Stimulated activated CD4-positive, alpha-beta T cell treated with anti-CD3 and anti-CD28 coated beads, Interleukin-15, amount 100 ng/mL, for 48 hours (primary cell): ENCODE data around the gene CYB561D2.
"Not testable (repeated sequence)": the region's sequence is repeated elsewhere in the genome, so short reads cannot be mapped to it uniquely, and the experiment has no call there.

ENCODE experiments used
- DNase-seq, 2 donors: peaks; one replicate each; pipeline ENCODE4 v3.0.0-alpha.2; 2020; ENCODE audit warnings: low read depth in 2 of 2

CYB561D2 gene, protein sequence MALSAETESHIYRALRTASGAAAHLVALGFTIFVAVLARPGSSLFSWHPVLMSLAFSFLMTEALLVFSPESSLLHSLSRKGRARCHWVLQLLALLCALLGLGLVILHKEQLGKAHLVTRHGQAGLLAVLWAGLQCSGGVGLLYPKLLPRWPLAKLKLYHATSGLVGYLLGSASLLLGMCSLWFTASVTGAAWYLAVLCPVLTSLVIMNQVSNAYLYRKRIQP

DNA sequence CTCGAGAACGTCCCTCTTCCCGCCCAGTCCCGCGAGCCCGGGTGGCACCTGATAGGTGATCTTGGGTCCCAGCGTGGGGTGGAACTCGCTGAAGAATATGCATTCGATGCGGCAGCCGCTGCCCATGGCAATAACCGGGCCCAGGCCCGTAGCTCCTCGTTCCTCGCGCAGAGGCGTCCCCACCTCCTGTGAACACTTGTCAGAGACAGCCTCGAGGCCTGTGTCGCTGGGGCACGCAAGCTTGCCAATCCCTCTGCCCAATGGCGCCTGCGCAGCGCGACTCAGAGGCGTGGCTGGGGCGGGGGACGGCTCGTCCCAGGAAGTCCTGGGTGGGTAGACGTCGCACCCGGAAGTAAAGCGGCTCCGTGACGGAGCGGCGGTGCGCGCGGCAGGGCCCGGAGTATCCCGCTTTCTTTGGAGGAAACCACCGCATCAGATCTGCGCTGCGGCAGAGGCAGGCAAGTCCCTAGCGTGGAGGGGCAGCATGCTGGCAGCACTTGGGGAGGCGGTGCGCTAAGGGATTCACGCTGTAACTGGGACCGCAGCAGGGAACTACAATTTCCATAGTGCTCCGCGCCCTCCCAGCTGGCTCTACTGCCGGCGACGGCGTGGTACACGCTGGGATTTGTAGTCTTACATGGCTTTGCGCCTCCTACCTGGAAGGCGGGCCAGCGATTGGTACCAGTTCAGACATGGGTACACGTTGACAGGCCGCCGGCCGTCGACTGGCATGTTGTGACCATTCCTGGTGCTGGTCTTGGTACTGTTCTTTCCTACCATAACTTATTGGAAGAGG is at the start of gene CYB561D2, which contains the start of gene NPRL2:
CYB561D2 (plus strand) TSS at position 336 of the 796 bp plus-strand sequence. CDS start 572 bp downstream, outside the sequence.
NPRL2 (minus strand) TSS at position 249 of the 796 bp plus-strand sequence; CDS start at position 126, 123 bp downstream.
- DNase-seq, result peak; percentile 97 to 98

GRCh38 chr3:50302095-50303012 is 48.3 kb upstream of the CYB561D2 start:
- no peak for DNase-seq

- no peak for DNase-seq
Measured at GRCh38 chr3:50303013-50303815, 47.4 kb upstream of the CYB561D2 start, which contains the start of gene HYAL1. Gene HYAL1 (minus strand): TSS chr3:50303574. CDS start chr3:50302956, 618 bp downstream.

DNA sequence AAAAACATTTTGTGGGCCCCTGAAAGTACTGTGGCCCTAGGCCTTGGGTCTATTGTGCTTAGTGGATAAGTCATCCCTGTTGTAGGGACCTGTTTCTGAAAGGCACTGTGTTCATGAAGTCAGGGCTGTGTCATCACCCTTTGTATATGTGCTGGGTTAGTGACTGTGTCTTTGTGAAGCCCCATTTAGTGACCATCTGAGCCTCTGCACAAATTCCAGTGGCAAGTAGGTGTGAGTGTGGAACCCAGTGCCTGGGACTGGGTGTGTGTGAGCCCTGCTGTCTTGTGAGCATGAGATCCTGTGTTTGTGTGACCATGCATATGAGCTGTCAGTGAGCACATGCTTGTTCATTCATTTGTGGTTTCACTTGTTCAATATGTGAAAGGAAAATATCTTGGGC is 46.1 kb upstream of the CYB561D2 start:
- no peak for DNase-seq

DNA sequence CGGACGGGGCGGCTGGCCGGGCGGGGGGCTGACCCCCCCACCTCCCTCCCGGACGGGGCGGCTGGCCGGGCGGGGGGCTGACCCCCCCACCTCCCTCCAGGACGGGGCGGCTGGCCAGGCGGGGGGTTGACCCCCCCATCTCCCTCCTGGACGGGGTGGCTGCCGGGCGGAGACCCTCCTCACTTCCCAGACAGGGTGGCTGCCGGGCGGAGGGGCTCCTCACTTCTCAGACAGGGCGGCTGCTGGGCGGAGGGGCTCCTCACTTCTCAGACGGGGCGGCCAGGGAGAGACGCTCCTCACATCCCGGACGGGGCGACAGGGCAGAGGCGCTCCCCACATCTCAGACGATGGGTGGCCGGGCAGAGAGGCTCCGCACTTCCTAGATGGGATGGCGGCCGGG is 38.6 kb upstream of the CYB561D2 start:
- DNase-seq, result not testable (repeated sequence)

GRCh38 chr3:50314342-50314741 is 36.3 kb upstream of the CYB561D2 start:
- DNase-seq, result no peak

DNA sequence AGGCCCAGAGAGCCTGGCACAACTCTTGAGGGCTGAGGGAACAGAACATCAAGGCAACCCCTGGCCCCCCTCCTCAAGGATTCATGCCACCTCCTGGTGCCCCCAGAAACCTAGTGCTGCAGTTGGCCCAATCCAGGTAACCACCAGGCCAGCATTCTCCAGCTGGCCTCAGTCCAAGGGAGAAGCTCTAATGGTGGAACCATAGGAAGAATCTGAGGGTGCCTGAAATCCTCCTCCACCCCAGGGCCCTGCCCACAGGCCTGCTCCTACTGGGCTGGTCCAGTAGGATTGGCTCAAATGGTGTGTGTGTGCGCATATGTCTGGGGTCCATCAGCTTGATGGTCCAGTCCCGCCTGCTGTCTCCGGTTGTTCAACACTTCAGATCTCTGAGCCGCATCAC is 35.8 kb upstream of the CYB561D2 start:
- DNase-seq, result no peak

DNA sequence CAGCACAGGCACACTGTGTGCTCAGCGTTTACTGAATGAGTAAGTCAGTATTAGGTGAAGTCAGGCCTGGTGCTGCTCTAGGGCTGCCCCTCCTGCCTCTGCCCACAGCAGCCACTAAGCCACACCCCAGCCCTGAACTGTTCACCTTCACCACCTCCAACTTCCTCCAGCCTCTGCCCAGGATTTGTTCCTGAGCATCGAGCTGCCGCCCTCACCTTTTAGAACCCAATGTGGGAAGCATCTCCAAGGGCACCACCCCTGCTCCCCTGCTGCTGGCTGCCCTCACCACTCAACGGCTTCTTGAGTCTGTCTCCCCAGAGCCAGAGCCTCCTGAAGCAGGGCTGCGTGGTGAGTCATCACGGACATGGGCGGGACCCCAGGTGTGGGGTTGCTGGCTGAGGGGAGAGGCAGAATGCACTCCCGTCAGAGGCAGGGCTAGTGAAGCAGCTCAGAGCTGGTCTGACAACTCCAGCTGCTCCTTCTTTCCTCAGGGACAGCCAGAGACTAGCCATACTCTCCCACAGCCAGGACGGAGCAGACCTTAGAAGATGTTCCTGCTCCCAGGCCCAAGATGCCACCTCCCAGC is 33.9 kb upstream of the CYB561D2 start:
- no peak for DNase-seq

DNA sequence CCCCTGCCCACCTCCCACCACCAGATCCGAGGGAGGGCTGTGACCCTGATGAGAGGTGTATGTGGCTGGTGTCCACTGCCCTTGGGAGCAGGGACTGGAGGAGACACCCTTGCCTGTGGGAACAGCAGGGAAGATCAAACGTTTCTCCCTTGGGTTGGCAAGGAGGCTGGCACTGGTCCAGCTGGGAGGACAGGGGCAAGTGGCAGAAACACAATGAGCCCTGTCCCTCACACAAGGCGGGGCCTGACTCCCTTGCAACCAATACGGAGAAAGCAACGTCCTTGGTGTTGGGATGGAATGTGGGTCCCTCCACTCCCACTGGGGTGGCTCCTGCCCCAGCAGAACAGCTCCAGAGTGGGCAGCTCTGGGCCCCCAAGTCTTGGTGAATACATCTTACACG is 33.4 kb upstream of the CYB561D2 start:
- DNase-seq, result no peak

DNA sequence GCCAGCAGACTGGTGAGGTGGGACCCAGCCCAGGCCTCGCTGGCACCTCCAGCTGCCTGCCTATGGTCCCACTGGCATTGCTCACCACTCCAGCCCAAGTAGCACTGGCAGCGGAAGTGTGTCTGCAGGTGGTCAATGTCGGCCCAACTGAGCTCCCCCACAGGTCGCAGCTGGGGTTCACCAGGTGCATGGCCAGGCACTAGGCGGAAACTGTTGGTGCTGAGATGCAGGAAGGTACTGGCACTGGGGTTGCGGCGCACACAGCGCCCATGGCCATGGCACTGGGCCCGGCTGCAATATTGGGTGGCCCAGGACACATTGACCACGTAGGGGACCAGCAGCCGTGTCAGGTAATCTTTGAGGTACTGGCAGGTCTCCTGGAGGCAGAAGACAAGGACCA is 32.5 kb upstream of the CYB561D2 start:
- no peak for DNase-seq

- DNase-seq, result no peak
Measured at GRCh38 chr3:50318615-50319014, 32.0 kb upstream of the CYB561D2 start.

GRCh38 chr3:50319181-50319893 is 31.3 kb upstream of the CYB561D2 start:
- DNase-seq, result no peak

- DNase-seq, result no peak
Measured at GRCh38 chr3:50319894-50320625, 30.6 kb upstream of the CYB561D2 start.

- no peak for DNase-seq
Measured at GRCh38 chr3:50320853-50321335, 29.8 kb upstream of the CYB561D2 start.

GRCh38 chr3:50321336-50322114 is 29.1 kb upstream of the CYB561D2 start:
- DNase-seq, result peak; percentile 71 to 80

DNA sequence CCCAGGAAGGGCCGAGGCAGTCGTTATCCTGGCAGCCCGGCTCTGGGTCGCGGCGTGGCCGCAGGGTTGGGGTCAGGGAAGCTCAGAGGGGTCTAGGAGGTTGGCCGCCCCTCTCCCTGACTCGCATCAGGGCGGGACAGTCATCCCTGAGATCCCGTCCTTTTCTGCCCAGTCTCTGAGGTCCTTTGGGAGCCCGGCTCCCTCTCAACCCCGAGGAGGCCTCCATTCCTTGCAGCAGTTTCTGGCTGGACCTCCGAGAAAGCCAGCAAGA is 28.6 kb upstream of the CYB561D2 start:
- DNase-seq, result no peak

DNA sequence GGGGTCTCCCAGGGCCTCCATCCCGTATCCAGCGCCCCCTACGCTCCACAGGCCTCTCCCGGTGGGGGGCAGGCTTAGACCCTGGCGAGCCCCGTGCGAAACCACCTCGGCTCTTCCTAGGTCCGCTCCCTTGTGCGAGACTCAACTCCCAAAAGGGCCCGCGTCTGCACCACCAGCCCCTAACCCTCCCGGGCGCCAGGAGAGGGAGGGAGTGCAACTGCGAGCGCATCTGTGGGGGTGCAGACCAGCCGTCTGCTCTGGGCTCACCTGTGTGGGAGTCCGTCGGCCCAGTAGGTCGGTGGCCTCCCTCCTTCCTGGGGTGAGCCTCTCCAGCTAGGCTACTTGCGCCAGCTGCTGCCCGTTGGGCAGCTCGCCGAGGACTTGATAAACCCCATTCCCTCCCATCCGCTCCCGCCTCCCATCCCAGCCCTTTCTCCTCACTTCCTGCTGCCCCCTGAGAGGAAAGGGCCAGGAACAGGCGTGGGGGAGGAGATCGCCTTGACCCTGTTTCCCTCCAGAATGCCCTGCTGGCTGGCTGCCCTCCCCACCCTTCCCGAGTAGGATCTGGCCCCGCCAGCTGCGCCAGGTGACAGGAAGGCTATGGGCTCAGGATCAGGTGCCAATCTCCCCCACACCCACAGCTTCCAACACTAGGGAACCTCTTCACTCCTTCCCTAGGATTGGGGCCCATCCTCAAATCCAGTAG is 28.1 kb upstream of the CYB561D2 start, which contains the start of gene HYAL2:
HYAL2 (minus strand) TSS at position 360 of the 706 bp plus-strand sequence. CDS start 2,256 bp downstream, outside the sequence.
- DNase-seq, result no peak

DNA sequence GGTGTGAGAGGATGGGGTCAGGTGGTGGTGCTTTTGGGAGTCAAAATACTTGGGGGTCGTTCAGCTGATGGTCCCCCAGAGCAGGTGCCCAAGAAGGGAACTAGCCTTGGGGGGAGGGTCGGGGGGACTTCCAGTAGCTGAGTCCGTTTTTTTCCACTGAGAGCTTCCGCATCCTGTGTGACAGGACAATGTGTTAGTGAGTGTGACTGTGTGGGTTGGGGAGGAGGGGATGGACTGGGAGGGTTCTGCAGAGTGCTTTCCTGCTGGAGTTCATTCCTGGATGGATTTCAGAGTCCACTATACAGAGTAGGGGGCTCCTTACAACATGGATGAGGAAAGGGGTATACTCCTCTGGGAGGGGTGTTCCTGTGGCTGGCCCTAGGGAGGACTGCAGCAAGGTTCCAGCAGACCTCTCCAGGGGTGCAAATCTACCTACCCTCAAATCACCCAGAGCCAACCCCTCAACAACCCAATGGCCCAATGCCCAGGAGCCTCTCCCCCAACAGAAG is 27.5 kb upstream of the CYB561D2 start:
- no peak for DNase-seq
